ENCODE measurements around the gene KCP.

The KCP gene

DNA sequence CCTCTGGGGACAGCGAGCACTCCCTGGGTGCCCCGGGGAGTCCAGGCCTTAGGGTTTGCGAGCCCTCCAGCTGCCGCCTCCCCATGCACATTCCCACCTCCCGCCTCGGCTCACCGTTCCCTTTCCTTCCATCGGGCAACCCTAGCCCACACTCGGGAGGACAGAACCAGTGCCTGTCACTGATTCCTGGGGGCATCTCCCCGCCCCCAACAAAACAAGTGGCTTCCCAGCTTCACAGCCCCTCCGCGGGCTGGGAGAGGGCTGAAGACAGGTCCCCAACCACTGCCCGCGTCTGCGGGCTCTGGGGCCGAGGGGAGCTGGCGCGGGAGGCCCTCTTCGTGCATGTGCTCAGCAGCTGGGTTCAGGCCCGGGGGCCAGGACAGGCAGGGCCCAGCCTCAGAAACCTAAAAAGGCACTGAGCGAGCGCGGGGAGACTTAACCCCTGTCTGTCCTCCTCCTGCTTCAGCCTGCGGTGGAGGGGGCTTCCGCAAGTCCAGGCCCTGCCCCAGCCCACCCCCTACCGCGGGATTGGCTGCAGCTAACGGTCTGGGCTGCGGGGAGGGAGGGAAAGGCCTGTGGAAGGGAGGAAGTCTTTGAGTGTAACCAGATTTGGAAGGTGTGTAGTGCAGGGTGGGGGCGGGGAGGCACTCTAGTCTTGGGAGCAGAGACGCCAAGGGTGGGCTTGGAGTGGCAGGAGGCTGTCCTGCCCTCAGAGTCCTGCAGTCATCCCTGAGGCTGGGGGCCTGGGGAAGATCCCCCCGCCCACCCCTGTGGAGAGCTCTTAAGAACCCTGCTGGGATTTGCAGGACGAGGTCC, 79.1 kb downstream of the KCP start:
- no peak for TF ChIP-seq GATA3 (IDR thresholded peaks at IDR 0.05; ENCODE audit: low read depth, low read length)
- TF ChIP-seq GATA2 (IDR thresholded peaks at IDR 0.05; ENCODE audit: low read depth, low read length) = no peak

DNA sequence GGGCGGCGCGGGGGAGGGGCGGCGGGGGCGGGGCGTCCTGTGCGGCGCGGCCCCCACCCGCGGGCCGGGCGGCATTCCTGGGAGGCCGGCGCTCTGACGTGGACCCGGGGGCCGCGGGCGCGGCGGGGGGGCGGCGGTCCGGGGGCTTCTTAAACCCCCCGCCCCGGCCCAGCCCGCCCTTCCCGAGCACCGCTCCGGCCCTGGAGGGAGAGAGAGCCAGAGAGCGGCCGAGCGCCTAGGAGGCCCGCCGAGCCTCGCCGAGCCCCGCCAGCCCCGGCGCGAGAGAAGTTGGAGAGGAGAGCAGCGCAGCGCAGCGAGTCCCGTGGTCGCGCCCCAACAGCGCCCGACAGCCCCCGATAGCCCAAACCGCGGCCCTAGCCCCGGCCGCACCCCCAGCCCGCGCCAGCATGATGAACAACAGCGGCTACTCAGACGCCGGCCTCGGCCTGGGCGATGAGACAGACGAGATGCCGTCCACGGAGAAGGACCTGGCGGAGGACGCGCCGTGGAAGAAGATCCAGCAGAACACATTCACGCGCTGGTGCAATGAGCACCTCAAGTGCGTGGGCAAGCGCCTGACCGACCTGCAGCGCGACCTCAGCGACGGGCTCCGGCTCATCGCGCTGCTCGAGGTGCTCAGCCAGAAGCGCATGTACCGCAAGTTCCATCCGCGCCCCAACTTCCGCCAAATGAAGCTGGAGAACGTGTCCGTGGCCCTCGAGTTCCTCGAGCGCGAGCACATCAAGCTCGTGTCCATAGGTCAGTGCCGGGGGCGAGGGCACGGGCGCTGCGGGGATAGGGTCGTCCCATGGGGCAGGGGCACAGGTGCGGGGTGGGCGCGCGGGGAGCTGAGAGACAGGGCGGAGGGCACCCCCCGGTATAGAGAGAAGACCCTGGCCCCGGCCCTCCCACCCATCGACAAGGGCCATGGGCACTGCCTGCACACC, 80.0 kb downstream of the KCP start, which contains the start of gene FLNC:
FLNC (plus strand) TSS at position 176 of the 947 bp plus-strand sequence; CDS start at position 408, 232 bp downstream.
- no peak for TF ChIP-seq GATA2 (IDR thresholded peaks at IDR 0.05; ENCODE audit: low read depth, low read length)
- TF ChIP-seq GATA3 (IDR thresholded peaks at IDR 0.05; ENCODE audit: low read depth, low read length) = no peak

DNA sequence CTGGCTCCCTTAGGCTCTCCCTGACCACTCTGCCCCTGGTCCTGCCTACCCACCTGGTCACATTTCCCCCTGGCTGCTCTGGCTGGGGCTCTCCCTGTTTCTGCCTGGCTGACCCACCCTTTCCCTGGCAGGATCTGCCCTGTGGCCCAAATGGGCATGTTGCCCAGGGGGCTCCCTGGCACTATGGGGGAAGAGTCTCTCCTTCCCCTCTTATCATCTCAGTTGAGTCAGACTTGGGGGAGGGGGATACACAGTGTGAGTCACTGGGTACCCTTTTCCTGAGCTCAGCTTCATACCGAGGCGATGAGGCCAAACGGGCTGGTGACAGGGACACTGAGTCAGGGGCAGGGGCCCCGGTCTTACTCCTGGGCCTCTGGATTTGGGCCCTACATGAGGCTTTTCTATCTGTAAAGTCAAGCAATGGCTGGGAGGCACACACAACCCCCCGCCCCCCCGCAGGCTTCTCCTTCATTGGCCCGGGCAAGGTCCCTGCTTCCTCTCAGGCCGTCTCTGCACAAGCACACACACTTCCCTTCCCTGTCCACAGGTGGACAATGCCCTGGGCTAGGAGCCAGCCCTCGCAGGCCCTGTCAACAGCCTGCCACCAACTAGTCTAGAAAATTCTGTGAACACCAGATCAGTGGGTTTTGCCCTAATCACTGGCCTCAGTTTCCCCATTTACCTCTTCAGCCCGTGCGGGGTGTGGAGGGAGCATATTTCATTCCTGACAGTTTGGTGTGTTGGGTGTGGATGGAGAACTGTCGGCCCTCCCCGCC, 80.9 kb downstream of the KCP start:
- TF ChIP-seq GATA3 (IDR thresholded peaks at IDR 0.05; ENCODE audit: low read depth, low read length) (no peak), GATA2 (IDR thresholded peaks at IDR 0.05; ENCODE audit: low read depth, low read length) (no peak)

DNA sequence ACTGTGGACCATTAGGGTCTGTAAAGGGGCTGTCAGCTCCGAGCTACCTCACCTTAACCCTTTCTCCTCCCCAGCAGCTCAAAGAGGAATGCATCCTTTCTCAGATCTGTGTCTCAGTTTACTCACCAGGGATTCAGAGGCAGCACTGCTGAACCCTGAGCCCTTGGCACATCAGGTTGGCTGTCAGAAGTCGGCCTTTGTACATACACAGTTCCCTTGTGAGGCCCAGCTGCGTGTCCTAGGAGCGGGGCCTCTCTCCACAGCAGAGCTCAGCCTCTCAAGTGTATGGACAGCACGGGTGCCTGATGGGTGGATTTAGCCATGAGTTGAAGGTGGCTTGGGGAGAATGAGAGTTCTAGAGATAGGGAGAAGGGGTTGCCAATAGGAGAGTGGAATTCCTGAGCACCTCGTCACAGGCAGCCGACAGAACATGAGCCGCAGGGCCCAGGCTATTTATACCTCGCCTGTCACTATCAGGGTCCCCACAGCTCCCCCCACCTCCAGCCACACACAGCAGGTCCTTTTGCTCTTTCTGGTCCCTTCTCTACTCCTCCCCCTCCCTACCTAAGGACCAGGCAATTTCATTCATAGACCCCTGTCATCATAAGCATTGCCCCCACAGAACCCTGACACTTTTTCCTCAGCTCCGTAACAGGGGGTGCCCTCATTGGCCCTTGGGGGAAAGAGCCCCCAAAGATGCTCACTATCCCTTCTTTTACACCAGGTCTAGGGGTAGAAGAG, 82.4 kb downstream of the KCP start:
- TF ChIP-seq GATA3 (IDR thresholded peaks at IDR 0.05; ENCODE audit: low read depth, low read length) (no peak), GATA2 (IDR thresholded peaks at IDR 0.05; ENCODE audit: low read depth, low read length) (no peak)

DNA sequence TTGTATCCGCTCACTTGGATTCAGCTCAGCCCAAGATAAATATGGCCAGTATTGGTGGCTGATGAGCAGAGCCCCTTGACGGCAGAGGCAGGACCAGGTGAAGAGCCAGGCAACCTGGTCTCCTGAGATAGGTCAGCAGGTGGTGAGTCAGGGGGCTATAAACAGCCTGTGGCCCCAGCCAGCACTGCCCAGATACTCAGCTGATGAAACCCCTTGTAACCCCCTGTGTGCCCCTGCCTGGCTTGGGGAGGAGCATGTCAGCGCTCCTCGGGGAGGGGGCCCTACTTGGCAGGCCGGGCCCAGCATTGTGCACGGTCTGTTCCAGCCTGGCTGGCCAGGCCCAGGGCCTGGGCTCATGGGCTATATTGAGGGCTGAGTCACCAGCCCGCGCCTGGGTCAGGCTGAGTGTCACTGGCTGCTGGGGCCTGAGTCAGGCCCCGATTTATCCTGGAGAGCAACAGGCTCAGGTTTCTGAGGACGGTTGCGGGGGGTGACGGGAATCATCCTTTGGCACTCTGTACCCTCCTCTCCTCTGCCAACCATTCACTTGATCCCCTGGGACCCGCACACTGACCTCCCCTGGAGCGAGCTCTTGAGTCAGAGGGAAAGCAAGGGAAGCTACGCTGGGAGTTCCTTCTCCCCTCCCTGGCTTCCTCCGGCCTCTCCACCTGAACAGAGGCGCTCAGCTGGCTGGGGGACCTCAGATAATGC, 83.1 kb downstream of the KCP start:
- TF ChIP-seq GATA3 (IDR thresholded peaks at IDR 0.05; ENCODE audit: low read depth, low read length) = no peak
- TF ChIP-seq GATA2 (IDR thresholded peaks at IDR 0.05; ENCODE audit: low read depth, low read length) = no peak

DNA sequence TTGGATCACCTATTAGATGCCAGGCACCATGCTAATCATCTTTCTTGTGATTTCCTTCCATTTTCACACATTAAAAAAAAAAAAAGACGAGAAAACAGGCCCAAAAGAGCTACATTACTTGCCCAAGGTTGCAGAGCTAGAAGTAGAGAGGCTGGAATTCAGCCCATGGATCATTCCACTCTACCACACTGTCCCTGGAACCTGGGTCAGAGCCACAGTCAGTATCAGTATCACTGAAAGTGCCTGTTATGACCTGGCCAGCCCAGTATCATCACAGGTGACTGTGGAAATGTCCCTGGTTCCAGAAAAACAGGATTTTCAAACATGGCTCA, 83.6 kb downstream of the KCP start:
- no peak for TF ChIP-seq GATA2 (IDR thresholded peaks at IDR 0.05; ENCODE audit: low read depth, low read length)
- no peak for TF ChIP-seq GATA3 (IDR thresholded peaks at IDR 0.05; ENCODE audit: low read depth, low read length)
